C4-2B (cell line): ENCODE measurements around the gene CHCHD6.

Experiments used
- CTCF ChIP-seq: fragments of 450-650 bp; conservative IDR thresholded peaks from 2 replicates; pipeline ENCODE4 v1.5.1; 2017; ENCODE audit warnings: mild to moderate bottlenecking
- ZFX ChIP-seq: fragments of 450-650 bp; IDR thresholded peaks from 2 replicates; pipeline ENCODE4 v1.6.1; 2017

- no peak for TF ChIP-seq CTCF
- no peak for TF ChIP-seq ZFX
Measured at GRCh38 chr3:126851382-126851781, 147.3 kb downstream of the CHCHD6 start.
